Left colon (tissue), 2 donors: ENCODE measurements around the gene VOPP1. TPM values are rescaled to one million over a fixed set of nuclear protein-coding genes. Genes with fewer than 3 reads are reported as not detected.
A peak's percentile ranks its signal among the peaks of the same experiment; 100 is the strongest.

Experiments used
- ATAC-seq: fragments of 200-7000 bp; cut with Tn5 transposase; one replicate; pipeline ENCODE4 v1.9.1; 2020; ENCODE audit warnings: mild to moderate bottlenecking, moderate library complexity
- DNase-seq, 2 donors: peaks; one replicate each; pipeline ENCODE4 v3.0.0-alpha.2; 2020
- intact Hi-C, 2 donors: fragments of 100-400 bp; cut with DNase I in 1 of 2; cut with micrococcal nuclease in 1 of 2; formaldehyde crosslinking; loops; one replicate each; pipeline versions ENCODE4 v1.11.2 to v1.14.0; 2022; cut with DNase I, micrococcal nuclease
- total RNA-seq, 2 donors: library from RNA; stranded (reverse); fragmentation: NEBNext Ultra II Directional; extraction: Animal tissue kit (Norgen Biotek cat#: 25700); gene quantifications; one replicate each; pipeline ENCODE4 v1.2.1, GENCODE V29; 2021
- donor health status: DM: no; HTN: no; CAD: no.
- donor health status: DM: yes; HTN: yes; CAD: no.

Gene VOPP1
- total RNA-seq, 2 donors from 2014 or later, result 78.6 to 85.5 TPM

DNA sequence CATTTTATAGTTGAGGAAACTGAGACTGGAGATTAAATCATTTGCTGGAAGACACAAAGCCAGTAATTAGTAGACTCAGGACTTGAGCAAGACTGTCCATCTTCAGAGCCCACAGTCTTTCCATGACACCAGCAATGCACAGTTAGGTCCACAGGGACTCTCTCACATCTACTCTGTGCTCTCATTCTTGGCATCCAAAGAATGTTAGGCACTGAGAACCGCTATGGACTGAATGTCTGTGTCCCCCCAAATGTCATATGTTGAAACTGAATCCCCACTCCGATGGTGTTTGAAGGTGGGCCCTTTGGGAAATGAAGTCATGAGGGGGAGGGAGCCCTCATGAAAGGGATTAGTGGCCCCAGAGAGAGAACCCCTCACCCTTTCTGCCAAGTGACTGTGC is 106.6 kb downstream of the VOPP1 start:
- no peak for DNase-seq
- ATAC-seq, result no peak
- intact Hi-C loops, result no loop called here

DNA sequence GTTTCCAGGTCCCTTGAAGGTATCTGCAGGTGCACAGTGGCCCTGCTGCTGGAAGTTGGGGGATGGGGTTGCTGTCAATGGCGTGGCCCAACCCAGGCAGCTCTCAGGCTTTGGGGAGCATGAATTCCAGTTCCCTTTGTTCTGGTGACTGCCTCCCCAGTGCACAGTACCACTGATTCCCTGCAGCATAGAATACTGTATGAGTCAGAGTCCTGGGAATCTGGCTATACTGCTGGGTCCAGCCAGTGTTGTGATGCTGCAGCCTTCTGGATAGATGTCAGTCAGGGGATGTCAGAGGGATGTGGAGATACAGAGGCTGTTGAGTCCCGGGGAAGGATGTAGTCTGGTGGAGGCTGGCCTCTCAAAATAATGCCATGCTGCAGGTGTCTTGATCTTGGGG is 107.9 kb downstream of the VOPP1 start:
- no peak for ATAC-seq

DNA sequence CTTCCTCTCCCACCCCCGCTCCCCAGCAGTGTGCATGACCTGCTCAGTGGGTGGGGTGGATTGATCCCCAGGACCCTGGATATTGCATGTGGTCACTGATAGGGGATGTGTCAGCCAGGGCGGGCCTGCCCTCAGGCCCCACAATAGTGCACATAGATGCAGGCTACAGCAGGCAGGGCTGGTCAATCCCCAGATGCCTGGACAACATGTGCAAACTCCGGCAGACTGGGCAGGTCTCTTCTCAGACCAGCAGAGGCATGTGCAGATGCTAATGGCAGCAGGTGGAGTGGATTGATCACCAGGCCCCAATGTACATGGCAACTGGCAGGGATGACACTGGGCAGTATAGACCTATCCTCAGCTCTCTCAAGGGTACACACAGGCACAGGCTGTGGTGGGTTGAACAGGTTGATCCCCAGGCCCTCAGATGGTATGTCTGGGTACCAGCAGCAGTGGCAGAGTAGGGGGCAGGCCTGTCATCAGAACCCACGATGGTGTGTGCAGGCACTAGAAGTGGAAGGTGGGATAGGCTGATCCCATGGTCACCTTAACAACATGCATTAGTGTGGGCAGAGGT is 108.5 kb downstream of the VOPP1 start:
- intact Hi-C loops, result no loop called here
- DNase-seq (no peak), ATAC-seq (no peak)

More for the DNA sequence above, 107.9 kb downstream of the VOPP1 start:
- no peak for DNase-seq
- intact Hi-C loops, result no loop called here

DNA sequence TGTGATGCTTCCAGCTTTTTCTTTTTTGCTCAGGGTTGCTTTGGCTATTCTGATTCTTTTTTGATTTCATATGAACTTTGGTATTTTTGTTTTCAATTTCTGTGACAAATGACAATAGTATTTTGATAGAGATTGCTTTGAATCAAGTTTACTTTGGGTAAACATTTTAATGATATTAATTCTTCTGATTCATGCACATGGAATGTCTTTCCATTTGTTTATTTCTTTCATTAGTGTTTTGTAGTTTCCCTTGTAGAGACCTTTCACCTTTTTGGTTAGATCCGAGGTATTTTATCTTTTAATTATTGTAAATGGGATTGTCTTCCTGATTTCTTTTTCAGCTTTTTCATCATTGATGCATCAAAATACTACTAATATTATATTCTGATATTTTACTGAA is 114.0 kb downstream of the VOPP1 start:
- DNase-seq (no peak), ATAC-seq (no peak)
- intact Hi-C loops, result no loop called here

DNA sequence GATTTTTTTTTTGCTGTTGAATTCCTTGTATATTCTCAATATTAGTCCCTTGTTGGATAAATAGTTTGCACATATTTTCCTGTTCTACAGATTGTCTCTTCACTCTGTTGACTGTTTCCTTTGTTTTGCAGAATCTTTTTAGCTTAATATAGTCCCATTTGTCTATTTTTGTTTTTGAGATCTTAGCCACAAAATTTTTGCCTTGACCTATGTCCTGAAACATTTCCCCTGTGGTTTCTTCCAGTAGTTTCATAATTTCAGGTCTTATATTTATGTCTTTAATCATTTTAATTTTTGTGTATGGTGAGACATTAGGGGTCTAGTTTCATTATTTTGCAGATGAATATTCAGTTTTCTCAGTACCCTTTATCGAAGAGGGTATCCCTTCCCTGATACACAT is 114.5 kb downstream of the VOPP1 start:
- DNase-seq, result no peak
- intact Hi-C loops, result no loop called here

GRCh38 chr7:55452971-55453370 is 119.3 kb downstream of the VOPP1 start:
- ATAC-seq (no peak), DNase-seq (no peak)
- intact Hi-C loops, result no loop called here

More for the DNA sequence above, 114.5 kb downstream of the VOPP1 start:
- no peak for ATAC-seq

DNA sequence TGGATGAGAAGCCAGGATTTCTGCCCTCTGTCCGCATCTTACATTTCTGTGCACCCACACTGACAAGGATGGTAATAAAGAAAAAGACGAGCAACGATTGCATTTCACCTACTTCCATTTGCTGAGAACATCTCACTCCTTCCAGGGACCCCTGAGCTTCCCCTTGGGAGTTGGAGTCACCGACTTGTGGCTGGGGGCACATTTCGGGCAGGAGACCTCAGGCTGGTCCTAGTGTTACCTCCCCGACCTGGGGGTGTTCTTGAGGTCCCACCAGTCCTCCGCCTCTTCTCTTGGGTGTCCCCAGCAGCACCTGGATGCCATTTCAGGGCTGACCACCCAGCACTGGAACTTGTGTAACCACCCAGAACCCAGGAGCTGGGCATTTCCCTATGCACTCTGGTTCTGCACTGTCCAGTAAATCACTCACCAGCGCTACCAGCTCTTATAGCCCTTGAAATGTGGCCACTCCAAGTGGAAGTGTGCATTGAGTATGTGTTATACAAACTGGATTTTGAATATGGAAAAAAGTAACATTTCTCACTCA is 122.2 kb downstream of the VOPP1 start:
- intact Hi-C loops, result no loop called here
- DNase-seq (no peak), ATAC-seq (no peak)

- intact Hi-C loops, result no loop called here
- ATAC-seq (no peak), DNase-seq (no peak)
Measured at GRCh38 chr7:55449205-55449991, 122.9 kb downstream of the VOPP1 start.

- DNase-seq (no peak), ATAC-seq (no peak)
- intact Hi-C loops, result no loop called here
Measured at GRCh38 chr7:55448526-55448925, 123.8 kb downstream of the VOPP1 start.

- ATAC-seq (no peak), DNase-seq (no peak)
- intact Hi-C loops, result no loop called here
Measured at GRCh38 chr7:55444786-55445185, 127.5 kb downstream of the VOPP1 start.

DNA sequence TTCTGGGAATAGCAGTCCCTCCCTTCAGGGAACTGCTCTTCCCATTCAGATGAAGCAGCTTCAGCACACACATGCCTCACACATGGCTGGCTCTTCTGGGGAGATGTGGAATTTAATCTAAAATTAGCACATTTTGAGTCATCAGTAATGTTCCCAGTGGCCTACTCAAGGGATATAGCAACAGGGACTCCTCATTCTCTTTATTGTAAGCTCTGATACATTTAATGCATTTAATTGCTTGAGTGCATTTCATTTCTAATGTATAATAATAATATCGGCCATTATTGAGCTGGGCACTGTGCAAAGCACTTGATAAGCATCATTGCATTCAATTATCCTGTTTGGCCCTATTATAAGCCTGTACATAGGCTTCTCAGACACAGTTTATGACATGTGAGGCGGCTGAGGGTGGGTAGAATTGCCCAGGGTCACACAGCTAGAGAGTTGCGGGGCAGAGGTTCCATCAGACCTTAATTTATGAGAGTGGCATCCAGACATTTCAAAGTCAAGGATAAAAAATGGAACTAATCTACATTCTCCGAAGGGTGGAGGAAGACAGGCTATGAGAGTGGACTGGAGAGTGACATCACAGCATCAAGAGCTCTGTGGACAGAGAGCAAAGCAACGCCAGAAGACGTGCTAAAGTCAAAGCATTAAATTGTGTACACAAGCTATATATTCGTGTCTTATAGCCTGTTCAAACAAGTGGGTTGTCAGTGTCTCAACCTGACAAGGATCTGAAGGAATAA is 130.4 kb downstream of the VOPP1 start:
- ATAC-seq (no peak), DNase-seq (no peak)
- intact Hi-C loops, result no loop called here

GRCh38 chr7:55441002-55441401 is 131.3 kb downstream of the VOPP1 start:
- no peak for ATAC-seq
- no peak for DNase-seq
- intact Hi-C loops, result no loop called here

- ATAC-seq, result no peak
- DNase-seq, result no peak
Measured at GRCh38 chr7:55440040-55440690, 132.1 kb downstream of the VOPP1 start.

DNA sequence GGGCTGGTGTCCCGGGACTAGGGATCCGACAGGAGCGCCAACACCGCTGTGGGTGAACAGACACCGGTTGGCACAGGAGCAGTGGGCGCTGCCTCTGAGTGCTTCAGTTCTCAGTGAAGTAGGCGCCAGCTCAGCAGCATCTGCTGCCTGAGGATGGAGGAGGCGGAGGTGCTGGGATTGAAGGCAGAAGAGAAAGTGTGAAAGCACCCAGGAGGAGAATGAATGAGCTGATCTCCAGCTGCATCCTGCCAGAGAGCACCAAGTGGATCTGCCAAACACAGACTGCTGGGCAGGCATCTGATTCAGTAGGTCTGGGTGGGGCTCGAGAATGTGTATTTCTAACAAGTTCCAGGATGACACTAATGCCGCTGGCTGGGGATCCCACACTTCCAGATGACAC is 132.7 kb downstream of the VOPP1 start:
- DNase-seq (no peak), ATAC-seq (no peak)
- intact Hi-C loops, result loop anchor here in 1 of 2 donors (10.0 kb wide), 1 partner anchor 155 kb away; no protein-coding TSS in a partner anchor

More at GRCh38 chr7:55440040-55440690, 132.1 kb downstream of the VOPP1 start:
- intact Hi-C loops, result no loop called here

DNA sequence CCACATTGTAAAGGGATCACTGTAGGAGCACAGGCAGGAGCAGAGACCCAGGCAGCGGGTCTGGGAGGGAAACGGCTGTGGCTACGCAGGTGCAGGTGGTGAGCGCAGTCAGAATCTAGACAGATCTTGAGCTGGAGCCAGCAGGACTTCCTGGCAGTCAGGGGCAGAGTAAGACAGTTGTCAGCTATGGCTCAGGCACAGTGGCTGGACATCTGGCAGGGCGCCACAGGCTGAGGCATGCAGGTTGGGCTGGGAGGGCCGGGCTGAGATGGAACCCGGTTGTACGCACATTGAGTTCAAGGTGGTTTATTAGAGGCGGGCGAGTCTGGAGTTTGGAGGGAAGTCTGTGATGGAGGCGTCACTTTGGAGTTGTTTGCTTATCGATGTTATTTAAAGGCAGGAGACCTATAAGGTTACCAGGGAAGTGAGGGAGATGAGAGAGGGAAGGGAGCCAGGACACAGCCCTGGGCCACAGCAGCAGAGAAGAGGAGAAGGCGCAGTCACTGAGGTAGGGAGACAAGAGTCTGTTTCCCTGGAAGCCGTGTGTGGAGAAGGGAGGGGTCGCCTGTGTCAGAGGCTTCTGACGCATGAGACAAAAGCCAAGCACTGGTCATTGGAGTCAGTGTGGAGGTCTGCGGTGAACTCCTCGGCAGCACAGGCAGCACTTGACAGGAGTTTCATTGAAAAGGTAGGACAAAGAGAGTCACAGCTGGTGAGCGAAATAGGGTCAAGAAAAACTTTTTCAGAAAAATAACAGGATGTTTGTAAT is 133.4 kb downstream of the VOPP1 start:
- intact Hi-C loops, result loop anchor here in 1 of 2 donors (10.0 kb wide), 1 partner anchor 156 kb away; no protein-coding TSS in a partner anchor
- peak; percentile 73 to 74 for DNase-seq
- ATAC-seq, result peak; percentile 77

DNA sequence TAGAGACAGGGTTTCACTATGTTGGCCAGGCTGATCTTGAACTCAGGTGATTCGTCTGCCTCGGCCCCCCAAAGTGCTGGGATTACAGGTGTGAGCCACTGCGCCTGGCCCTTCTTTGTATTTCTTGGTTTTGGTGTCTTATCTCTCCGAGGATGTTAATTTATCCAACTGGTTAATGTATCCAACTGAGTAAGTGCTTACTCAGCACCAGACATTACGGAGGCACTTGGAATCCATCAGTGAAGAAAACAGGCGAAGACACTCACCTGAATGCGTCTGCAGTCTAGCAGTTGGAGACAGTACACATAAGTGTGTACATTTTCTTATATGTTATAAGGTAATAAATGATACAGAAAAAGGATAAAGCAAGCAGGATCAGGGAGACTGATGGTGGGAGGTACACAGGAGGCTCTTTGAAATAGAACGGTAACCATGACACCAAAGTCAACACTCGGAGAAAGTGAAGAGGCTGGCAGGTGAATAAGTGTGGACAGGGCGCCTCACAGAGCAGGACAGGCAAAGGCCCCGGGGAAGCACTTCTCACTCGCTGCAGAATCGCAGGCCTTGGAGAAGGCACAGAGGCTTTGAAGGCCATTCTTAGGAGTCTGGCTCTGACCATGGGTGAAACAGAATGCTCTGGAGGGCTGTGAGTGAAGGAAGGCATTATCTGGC is 134.1 kb downstream of the VOPP1 start:
- ATAC-seq, result no peak
- intact Hi-C loops, result loop anchor here in 1 of 2 donors (10.0 kb wide), 1 partner anchor 157 kb away; no protein-coding TSS in a partner anchor
- DNase-seq, result no peak

DNA sequence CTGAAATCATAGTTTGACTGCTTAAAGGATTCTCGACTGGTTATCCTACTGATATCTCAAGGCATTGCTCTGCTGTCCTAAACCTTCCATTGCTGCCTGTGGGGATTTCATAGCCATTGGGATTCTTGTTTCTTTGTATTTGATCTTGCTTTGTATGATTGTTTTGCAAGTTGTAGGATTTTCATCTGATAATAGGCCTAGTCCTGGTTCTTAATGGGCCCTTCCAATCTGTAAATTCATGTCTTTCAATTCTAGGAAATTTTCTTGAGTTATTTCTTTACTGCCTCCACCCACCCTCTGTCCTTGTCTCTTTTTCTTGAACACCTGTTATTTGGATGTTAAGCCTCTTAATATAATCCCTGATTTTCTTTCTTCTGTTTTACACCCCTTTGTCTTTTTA is 134.9 kb downstream of the VOPP1 start:
- ATAC-seq, result no peak
- intact Hi-C loops, result loop anchor here in 1 of 2 donors (10.0 kb wide), 1 partner anchor 157 kb away; no protein-coding TSS in a partner anchor

GRCh38 chr7:55436457-55436856 is 135.8 kb downstream of the VOPP1 start:
- intact Hi-C loops, result loop anchor here in 1 of 2 donors (10.0 kb wide), 1 partner anchor 158 kb away; no protein-coding TSS in a partner anchor
- no peak for DNase-seq
- ATAC-seq, result no peak

More for the DNA sequence above, 134.9 kb downstream of the VOPP1 start:
- DNase-seq, result no peak
